Neural cell (in vitro differentiated cells): ENCODE measurements around the gene UGP2. TPM values are rescaled to one million over a fixed set of nuclear protein-coding genes. Genes with fewer than 3 reads are reported as not detected.
A peak's percentile ranks its signal among the peaks of the same experiment; 100 is the strongest.

ENCODE experiments used
- H2AFZ ChIP-seq: fragments of 200-600, 300-800 bp; sonication (generic), shearing (Covaris generic); 2 replicates; pipeline ENCODE4 v1.6.0; 2014; ENCODE audit warnings: low read depth, mild to moderate bottlenecking, antibody characterized with exemption, low read length, moderate library complexity
- H3F3A ChIP-seq: fragments of 200-600 bp; shearing (Covaris generic); 2 replicates; pipeline ENCODE4 v1.6.1; 2016; ENCODE audit warnings: mild to moderate bottlenecking, moderate library complexity, mixed read lengths, antibody characterized with exemption, low read length; ENCODE audit not compliant: insufficient read depth, poor library complexity, severe bottlenecking
- H3K27ac ChIP-seq: fragments of 200-600, 300-800 bp; sonication (generic), shearing (Covaris generic); 2 replicates; pipeline ENCODE4 v1.5.1; 2014; ENCODE audit warnings: mild to moderate bottlenecking, low read length, moderate library complexity
- H3K27me3 ChIP-seq: fragments of 300-800, 200-600 bp; sonication (generic), shearing (Covaris generic); 2 replicates; pipeline ENCODE4 v1.6.0; 2014; ENCODE audit warnings: mild to moderate bottlenecking, low read depth, low read length, moderate library complexity; ENCODE audit not compliant: insufficient read depth
- H3K36me3 ChIP-seq: fragments of 300-800, 200-600 bp; sonication (generic), shearing (Covaris generic); 2 replicates; pipeline ENCODE4 v1.5.1; 2014; ENCODE audit warnings: mild to moderate bottlenecking, antibody characterized with exemption, low read length, moderate library complexity; ENCODE audit not compliant: insufficient read depth
- H3K4me2 ChIP-seq: fragments of 300-800, 200-600 bp; sonication (generic), shearing (Covaris generic); 2 replicates; pipeline ENCODE4 v1.6.0; 2014; ENCODE audit warnings: mild to moderate bottlenecking, low read length
- H3K4me3 ChIP-seq: fragments of 300-800, 200-600 bp; sonication (generic), shearing (Covaris generic); 2 replicates; pipeline ENCODE4 v1.5.1; 2014; ENCODE audit warnings: mild to moderate bottlenecking, low read length, moderate library complexity
- H3K79me2 ChIP-seq: fragments of 200-600 bp; shearing (Covaris generic); replicated peaks from 2 replicates; pipeline ENCODE4 v1.6.0; 2014; ENCODE audit warnings: mild to moderate bottlenecking, low read length, moderate library complexity; ENCODE audit not compliant: insufficient read depth
- H3K9ac ChIP-seq: fragments of 300-800, 200-600 bp; sonication (generic), shearing (Covaris generic); 2 replicates; pipeline ENCODE4 v1.6.1; 2016; ENCODE audit warnings: mild to moderate bottlenecking, low read length, mixed read lengths
- H3K9me2 ChIP-seq: fragments of 200-600 bp; shearing (Covaris generic); 2 replicates; pipeline ENCODE4 v1.6.1; 2016; ENCODE audit warnings: mild to moderate bottlenecking, low read length, mixed read lengths; ENCODE audit not compliant: insufficient read depth
- H3K9me3 ChIP-seq: fragments of 200-600, 300-800 bp; sonication (generic), shearing (Covaris generic); 2 replicates; pipeline ENCODE4 v1.6.1; 2016; ENCODE audit warnings: mild to moderate bottlenecking, mixed run types, low read length, moderate library complexity, mixed read lengths
- H4K20me1 ChIP-seq: fragments of 200-600 bp; shearing (Covaris generic); 2 replicates; pipeline ENCODE4 v1.6.1; 2016; ENCODE audit warnings: mild to moderate bottlenecking, mixed run types; ENCODE audit not compliant: insufficient read depth
- CTCF ChIP-seq: fragments of 450-650 bp; IDR thresholded peaks from 2 replicates; pipeline ENCODE4 v1.5.1; 2014; ENCODE audit warnings: antibody characterized with exemption, mild to moderate bottlenecking, moderate library complexity; ENCODE audit not compliant: poor library complexity, severe bottlenecking
- EP300 ChIP-seq: fragments of 450-650 bp; conservative IDR thresholded peaks from 2 replicates; pipeline ENCODE4 v1.6.1; 2014; ENCODE audit warnings: antibody characterized with exemption, mild to moderate bottlenecking, moderate library complexity; ENCODE audit not compliant: poor library complexity, severe bottlenecking
- EZH2 ChIP-seq: fragments of 200-600, 300-800 bp; shearing (Covaris generic), sonication (generic); IDR thresholded peaks from 2 replicates; pipeline ENCODE4 v1.6.1; 2014; ENCODE audit warnings: antibody characterized with exemption, low read length, borderline replicate concordance, mild to moderate bottlenecking; ENCODE audit not compliant: insufficient read depth, poor library complexity, severe bottlenecking
- MXI1 ChIP-seq: fragments of 450-650 bp; conservative IDR thresholded peaks from 2 replicates; pipeline ENCODE4 v1.6.1; 2014; ENCODE audit warnings: antibody characterized with exemption, mild to moderate bottlenecking; ENCODE audit not compliant: poor library complexity, severe bottlenecking
- POLR2AphosphoS5 ChIP-seq: IDR thresholded peaks from 2 replicates; pipeline ENCODE4 v1.6.1; 2012
- RAD21 ChIP-seq: fragments of 450-650 bp; conservative IDR thresholded peaks from 2 replicates; pipeline ENCODE4 v1.6.1; 2014; ENCODE audit warnings: antibody characterized with exemption, mild to moderate bottlenecking, moderate library complexity
- REST ChIP-seq: IDR thresholded peaks from 2 replicates; pipeline ENCODE4 v1.6.1; 2012; ENCODE audit warnings: borderline replicate concordance
- SMC3 ChIP-seq: fragments of 450-650 bp; conservative IDR thresholded peaks from 2 replicates; pipeline ENCODE4 v1.6.1; 2014; ENCODE audit warnings: antibody characterized with exemption, mild to moderate bottlenecking, moderate library complexity; ENCODE audit not compliant: poor library complexity
- TAF1 ChIP-seq: IDR thresholded peaks from 2 replicates; pipeline ENCODE4 v1.6.1; 2012; ENCODE audit warnings: low read depth
- polyA minus RNA-seq: library from RNA; depleted of rRNA, polyadenylated mRNA; stranded (reverse); fragments of >200 nt; gene quantifications from 2 replicates; pipeline ENCODE4 v1.2.3, GENCODE V29; 2014
- polyA plus RNA-seq: library from polyadenylated mRNA; depleted of rRNA; stranded (reverse); fragments of >200 nt; gene quantifications from 2 replicates; pipeline ENCODE4 v1.2.3, GENCODE V29; 2014

The UGP2 gene
- polyA plus RNA-seq (51.7 and 55.6 TPM in 2 replicates), polyA minus RNA-seq (55.5 and 57.9 TPM in 2 replicates)

GRCh38 chr2:63841254-63842022 lies at the start of gene UGP2:
TSS of gene UGP2 (plus strand) at chr2:63841896. CDS start at chr2:63842186, 290 bp downstream.
- no peaks in the 10 kb centered on the region for H3F3A ChIP-seq
- no peaks in the 10 kb centered on the region for H3K36me3 ChIP-seq
- H3K27me3 ChIP-seq, result no peaks in the 10 kb centered on the region
- H4K20me1 ChIP-seq, result no peaks in the 10 kb centered on the region
- H3K9me2 ChIP-seq, result no peaks in the 10 kb centered on the region
- H3K9ac ChIP-seq, result peak within 1 kb of the TSS; percentile 80
- peak within 1 kb of the TSS; percentile 79 for H3K4me2 ChIP-seq
- H3K27ac ChIP-seq, result peak within 1 kb of the TSS; percentile 75
- H3K4me3 ChIP-seq, result peak within 1 kb of the TSS; percentile 90
- TF ChIP-seq REST (no peak), MXI1 (peak; percentile 25), CTCF (peak; percentile 51)
- peaks cover 30% of the 10 kb centered on the region for H3K79me2 ChIP-seq
- H2AFZ ChIP-seq, result peak within 1 kb of the TSS; percentile 86
- H3K9me3 ChIP-seq, result no peaks in the 10 kb centered on the region

GRCh38 chr2:63792530-63792929 lies 49.2 kb upstream of the UGP2 start:
- Histone ChIP-seq H3K27ac (no peak overlapping the region), H3K27me3 (no peaks in the 10 kb centered on the region), H3K9me2 (no peaks in the 10 kb centered on the region), H3K36me3 (no peaks in the 10 kb centered on the region), H2AFZ (no peak overlapping the region), H3K4me2 (no peak overlapping the region), H3K9ac (no peak overlapping the region), H4K20me1 (no peaks in the 10 kb centered on the region), H3F3A (no peaks in the 10 kb centered on the region), H3K79me2 (no peaks in the 10 kb centered on the region), H3K9me3 (no peaks in the 10 kb centered on the region), H3K4me3 (no peak overlapping the region)
- no peak for TF ChIP-seq REST
- TF ChIP-seq RAD21, result no peak
- TF ChIP-seq SMC3, result no peak
- TF ChIP-seq POLR2AphosphoS5, result no peak
- no peak for TF ChIP-seq EP300
- no peak for TF ChIP-seq MXI1
- no peak for TF ChIP-seq TAF1
- no peak for TF ChIP-seq EZH2
- no peak for TF ChIP-seq CTCF
